SU-DHL-6 (cell line): Measurements from ENCODE around the gene RAX2.

Experiments
- H2AFZ ChIP-seq: fragments of 200-600 bp; sonication (generic); 2 replicates; pipeline ENCODE4 v1.6.1; 2014; ENCODE audit warnings: low read depth, mild to moderate bottlenecking, moderate library complexity, mixed read lengths, antibody characterized with exemption, low read length; ENCODE audit not compliant: severe bottlenecking
- H3F3A ChIP-seq: fragments of 200-600 bp; shearing (Covaris generic); 2 replicates; pipeline ENCODE4 v1.6.0; 2016; ENCODE audit warnings: antibody characterized with exemption, mild to moderate bottlenecking; ENCODE audit not compliant: insufficient read depth
- H3K27ac ChIP-seq: fragments of 200-600 bp; sonication (generic); 2 replicates; pipeline ENCODE4 v1.5.1; 2016; ENCODE audit warnings: low read depth, mild to moderate bottlenecking, low read length, moderate library complexity, mixed read lengths
- H3K27me3 ChIP-seq: fragments of 200-600 bp; sonication (generic), shearing (Covaris generic); 2 replicates; pipeline ENCODE4 v1.6.0; 2014; ENCODE audit warnings: mild to moderate bottlenecking, low read length
- H3K36me3 ChIP-seq: fragments of 200-600 bp; sonication (generic); 2 replicates; pipeline ENCODE4 v1.6.1; 2014; ENCODE audit warnings: mild to moderate bottlenecking, low read length, mixed read lengths
- H3K4me2 ChIP-seq: fragments of 300-600, 200-600 bp; shearing (Covaris generic), sonication (generic); 2 replicates; pipeline ENCODE4 v1.6.0; 2014; ENCODE audit warnings: low read length, low read depth, mild to moderate bottlenecking; ENCODE audit not compliant: poor library complexity, severe bottlenecking
- H3K4me3 ChIP-seq: fragments of 200-600 bp; sonication (generic); 2 replicates; pipeline ENCODE4 v1.5.1; 2014; ENCODE audit warnings: antibody characterized with exemption, low read length, mild to moderate bottlenecking, mixed read lengths; ENCODE audit not compliant: insufficient read depth, poor library complexity, severe bottlenecking
- H3K79me2 ChIP-seq: fragments of 200-600 bp; sonication (generic); 2 replicates; pipeline ENCODE4 v1.6.1; 2014; ENCODE audit warnings: mild to moderate bottlenecking, low read length, moderate library complexity; ENCODE audit not compliant: insufficient read depth
- H3K9ac ChIP-seq: fragments of 200-600 bp; sonication (generic); 2 replicates; pipeline ENCODE4 v1.7.0; 2014; ENCODE audit warnings: mild to moderate bottlenecking, low read length
- H3K9me2 ChIP-seq: fragments of 200-600 bp; sonication (generic); replicated peaks from 2 replicates; pipeline ENCODE4 v1.6.1; 2014; ENCODE audit warnings: low read length; ENCODE audit not compliant: insufficient read depth
- H3K9me3 ChIP-seq: fragments of 200-600 bp; sonication (generic); 2 replicates; pipeline ENCODE4 v1.6.1; 2014; ENCODE audit warnings: low read length, mixed read lengths; ENCODE audit not compliant: insufficient read depth
- H4K20me1 ChIP-seq: fragments of 200-600 bp; sonication (generic); 2 replicates; pipeline ENCODE4 v1.6.1; 2014; ENCODE audit warnings: low read depth, mild to moderate bottlenecking, antibody characterized with exemption, low read length, moderate library complexity, mixed read lengths
- CTCF ChIP-seq: fragments of 200-600 bp; sonication (generic); IDR thresholded peaks from one replicate; pipeline ENCODE4 v1.5.1; 2017; ENCODE audit warnings: antibody characterized with exemption, mild to moderate bottlenecking, low read length, moderate library complexity; ENCODE audit not compliant: insufficient read depth, poor library complexity, severe bottlenecking
- EZH2phosphoT487 ChIP-seq: fragments of 200-600 bp; sonication (generic), shearing (Covaris generic); conservative IDR thresholded peaks from 2 replicates; pipeline ENCODE4 v1.6.1; 2018; ENCODE audit warnings: mild to moderate bottlenecking, antibody characterized with exemption, low read length, moderate library complexity, mixed read lengths

The RAX2 gene

GRCh38 chr19:3771906-3772455 is at the start of gene RAX2:
TSS of gene RAX2 (minus strand) at chr19:3772228. CDS start at chr19:3771742, 486 bp downstream.
- Histone ChIP-seq H3K9me2 (no peaks in the 10 kb centered on the region), H3K36me3 (no peaks in the 10 kb centered on the region), H4K20me1 (no peaks in the 10 kb centered on the region), H3K4me3 (no peak within 1 kb of the TSS), H3K27ac (no peak within 1 kb of the TSS), H3K27me3 (no peaks in the 10 kb centered on the region), H3K9ac (no peak within 1 kb of the TSS), H3K4me2 (no peak within 1 kb of the TSS), H3K79me2 (no peaks in the 10 kb centered on the region), H3F3A (no peaks in the 10 kb centered on the region), H3K9me3 (no peaks in the 10 kb centered on the region), H2AFZ (no peak within 1 kb of the TSS)
- TF ChIP-seq CTCF: no peak
- no peak for TF ChIP-seq EZH2phosphoT487

GRCh38 chr19:3821156-3821555 is 49.1 kb upstream of the RAX2 start:
- no peak overlapping the region for H3K27ac ChIP-seq
- H3K4me2 ChIP-seq: no peak overlapping the region
- H3K4me3 ChIP-seq: no peak overlapping the region
- TF ChIP-seq EZH2phosphoT487 (no peak), CTCF (no peak)
- H4K20me1 ChIP-seq: no peaks in the 10 kb centered on the region
- no peaks in the 10 kb centered on the region for H3F3A ChIP-seq
- no peak overlapping the region for H3K9ac ChIP-seq
- H2AFZ ChIP-seq: no peak overlapping the region
- H3K27me3 ChIP-seq: no peaks in the 10 kb centered on the region
- H3K79me2 ChIP-seq: no peaks in the 10 kb centered on the region
- H3K36me3 ChIP-seq: no peaks in the 10 kb centered on the region
- H3K9me3 ChIP-seq: no peaks in the 10 kb centered on the region
- H3K9me2 ChIP-seq: no peaks in the 10 kb centered on the region

GRCh38 chr19:3819989-3820388 is 48.0 kb upstream of the RAX2 start:
- no peak overlapping the region for H3K4me3 ChIP-seq
- H4K20me1 ChIP-seq: no peaks in the 10 kb centered on the region
- H3K9me3 ChIP-seq: no peaks in the 10 kb centered on the region
- no peak overlapping the region for H3K27ac ChIP-seq
- no peak overlapping the region for H3K4me2 ChIP-seq
- H3F3A ChIP-seq: no peaks in the 10 kb centered on the region
- H3K9ac ChIP-seq: no peak overlapping the region
- H2AFZ ChIP-seq: no peak overlapping the region
- TF ChIP-seq EZH2phosphoT487 (no peak), CTCF (no peak)
- no peaks in the 10 kb centered on the region for H3K27me3 ChIP-seq
- no peaks in the 10 kb centered on the region for H3K79me2 ChIP-seq
- H3K36me3 ChIP-seq: no peaks in the 10 kb centered on the region
- H3K9me2 ChIP-seq: no peaks in the 10 kb centered on the region
